ENCODE results near the gene ADH1A.

Gene ADH1A

GRCh38 chr4:99301376-99302164 lies 10.8 kb upstream of the ADH1A start:
- Histone ChIP-seq H3K27me3 (ENCODE audit: low read length) (no peaks in the 10 kb centered on the region), H3K36me3 (ENCODE audit: low read length) (no peaks in the 10 kb centered on the region), H3F3A (ENCODE audit: insufficient read depth) (no peaks in the 10 kb centered on the region), H4K20me1 (ENCODE audit: low read depth, low read length) (no peaks in the 10 kb centered on the region), H2AFZ (ENCODE audit: low read depth, low read length, severe bottlenecking) (no peak overlapping the region), H3K9ac (ENCODE audit: low read length) (no peak overlapping the region), H3K4me2 (ENCODE audit: low read depth, low read length, poor library complexity, severe bottlenecking) (no peak overlapping the region), H3K79me2 (ENCODE audit: insufficient read depth, low read length) (no peaks in the 10 kb centered on the region), H3K4me3 (ENCODE audit: insufficient read depth, low read length, poor library complexity, severe bottlenecking) (no peak overlapping the region), H3K9me2 (replicated peaks; ENCODE audit: insufficient read depth, low read length) (no peaks in the 10 kb centered on the region), H3K9me3 (ENCODE audit: insufficient read depth, low read length) (no peaks in the 10 kb centered on the region), H3K27ac (ENCODE audit: low read depth, low read length) (no peak overlapping the region)
- TF ChIP-seq EZH2phosphoT487 (conservative IDR thresholded peaks at IDR 0.05; ENCODE audit: low read length), result no peak
- TF ChIP-seq CTCF (IDR thresholded peaks at IDR 0.05; ENCODE audit: insufficient read depth, low read length, poor library complexity, severe bottlenecking), result no peak

GRCh38 chr4:99300934-99301333 lies 10.1 kb upstream of the ADH1A start:
- H3K36me3 ChIP-seq (ENCODE audit: low read length), result no peaks in the 10 kb centered on the region
- no peaks in the 10 kb centered on the region for H4K20me1 ChIP-seq (ENCODE audit: low read depth, low read length)
- H3K9me3 ChIP-seq (ENCODE audit: insufficient read depth, low read length), result no peaks in the 10 kb centered on the region
- no peak overlapping the region for H3K27ac ChIP-seq (ENCODE audit: low read depth, low read length)
- H3K79me2 ChIP-seq (ENCODE audit: insufficient read depth, low read length), result no peaks in the 10 kb centered on the region
- no peak overlapping the region for H3K4me2 ChIP-seq (ENCODE audit: low read depth, low read length, poor library complexity, severe bottlenecking)
- no peaks in the 10 kb centered on the region for H3F3A ChIP-seq (ENCODE audit: insufficient read depth)
- H3K9me2 ChIP-seq (replicated peaks; ENCODE audit: insufficient read depth, low read length), result no peaks in the 10 kb centered on the region
- no peak overlapping the region for H2AFZ ChIP-seq (ENCODE audit: low read depth, low read length, severe bottlenecking)
- no peak overlapping the region for H3K9ac ChIP-seq (ENCODE audit: low read length)
- no peak overlapping the region for H3K4me3 ChIP-seq (ENCODE audit: insufficient read depth, low read length, poor library complexity, severe bottlenecking)
- no peaks in the 10 kb centered on the region for H3K27me3 ChIP-seq (ENCODE audit: low read length)
- no peak for TF ChIP-seq CTCF (IDR thresholded peaks at IDR 0.05; ENCODE audit: insufficient read depth, low read length, poor library complexity, severe bottlenecking)
- TF ChIP-seq EZH2phosphoT487 (conservative IDR thresholded peaks at IDR 0.05; ENCODE audit: low read length), result no peak

DNA sequence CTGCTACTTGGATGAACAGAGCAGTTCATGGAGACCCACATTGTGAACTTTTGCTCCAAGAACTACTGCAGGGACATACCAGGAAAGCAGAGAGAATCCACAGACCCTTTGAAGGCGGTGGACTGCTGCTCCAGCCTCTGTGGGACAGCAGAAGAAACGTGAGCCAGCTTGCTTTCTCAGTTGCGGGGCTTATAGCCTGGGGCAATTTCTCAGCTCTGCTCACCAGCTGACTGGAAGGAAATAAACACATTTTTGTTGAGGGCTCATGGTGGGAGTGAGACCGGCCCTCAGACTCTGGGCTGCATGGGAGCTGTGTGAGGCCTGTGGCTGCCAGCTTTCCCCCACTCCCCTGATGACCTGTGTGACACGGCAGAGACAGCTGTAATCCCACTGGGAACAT lies 2.6 kb upstream of the ADH1A start:
- Histone ChIP-seq H3K9me2 (replicated peaks; ENCODE audit: insufficient read depth, low read length) (no peaks in the 10 kb centered on the region), H3K27ac (ENCODE audit: low read depth, low read length) (no peak overlapping the region), H3K27me3 (ENCODE audit: low read length) (no peaks in the 10 kb centered on the region), H3K4me2 (ENCODE audit: low read depth, low read length, poor library complexity, severe bottlenecking) (no peak overlapping the region), H3F3A (ENCODE audit: insufficient read depth) (no peaks in the 10 kb centered on the region), H3K4me3 (ENCODE audit: insufficient read depth, low read length, poor library complexity, severe bottlenecking) (no peak overlapping the region), H2AFZ (ENCODE audit: low read depth, low read length, severe bottlenecking) (no peak overlapping the region), H3K9me3 (ENCODE audit: insufficient read depth, low read length) (no peaks in the 10 kb centered on the region), H3K79me2 (ENCODE audit: insufficient read depth, low read length) (no peaks in the 10 kb centered on the region), H4K20me1 (ENCODE audit: low read depth, low read length) (no peaks in the 10 kb centered on the region), H3K36me3 (ENCODE audit: low read length) (no peaks in the 10 kb centered on the region), H3K9ac (ENCODE audit: low read length) (no peak overlapping the region)
- TF ChIP-seq EZH2phosphoT487 (conservative IDR thresholded peaks at IDR 0.05; ENCODE audit: low read length) (no peak), CTCF (IDR thresholded peaks at IDR 0.05; ENCODE audit: insufficient read depth, low read length, poor library complexity, severe bottlenecking) (no peak)
